ENCODE measurements around the gene IQGAP1. TPM values are rescaled to one million over a fixed set of nuclear protein-coding genes. Genes with fewer than 3 reads are reported as not detected.

Gene IQGAP1
- total and polyA plus RNA-seq, 4 donors = 9.2 to 50.1 (median 24.5) TPM

DNA sequence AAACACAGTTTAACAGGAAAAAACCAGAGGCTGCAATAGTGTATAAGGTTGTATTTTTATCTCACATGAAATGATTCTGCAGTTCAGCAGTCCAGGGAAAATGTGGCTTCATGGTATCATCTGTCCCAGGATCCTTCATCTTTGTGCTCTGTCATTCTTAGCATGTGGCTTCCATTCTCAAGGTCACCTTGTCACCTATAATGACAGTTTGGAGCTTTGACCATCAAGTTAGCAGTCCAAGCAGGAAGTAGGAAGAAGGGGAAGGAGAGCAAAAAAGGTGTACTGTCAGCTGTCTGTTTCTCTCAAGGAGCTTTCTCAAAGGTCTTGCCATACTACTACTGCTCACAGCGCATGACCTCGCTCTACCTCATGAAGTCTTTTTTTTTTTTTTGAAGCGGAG, 83.1 kb downstream of the IQGAP1 start (continued):
- TF ChIP-seq, protein P1, sequence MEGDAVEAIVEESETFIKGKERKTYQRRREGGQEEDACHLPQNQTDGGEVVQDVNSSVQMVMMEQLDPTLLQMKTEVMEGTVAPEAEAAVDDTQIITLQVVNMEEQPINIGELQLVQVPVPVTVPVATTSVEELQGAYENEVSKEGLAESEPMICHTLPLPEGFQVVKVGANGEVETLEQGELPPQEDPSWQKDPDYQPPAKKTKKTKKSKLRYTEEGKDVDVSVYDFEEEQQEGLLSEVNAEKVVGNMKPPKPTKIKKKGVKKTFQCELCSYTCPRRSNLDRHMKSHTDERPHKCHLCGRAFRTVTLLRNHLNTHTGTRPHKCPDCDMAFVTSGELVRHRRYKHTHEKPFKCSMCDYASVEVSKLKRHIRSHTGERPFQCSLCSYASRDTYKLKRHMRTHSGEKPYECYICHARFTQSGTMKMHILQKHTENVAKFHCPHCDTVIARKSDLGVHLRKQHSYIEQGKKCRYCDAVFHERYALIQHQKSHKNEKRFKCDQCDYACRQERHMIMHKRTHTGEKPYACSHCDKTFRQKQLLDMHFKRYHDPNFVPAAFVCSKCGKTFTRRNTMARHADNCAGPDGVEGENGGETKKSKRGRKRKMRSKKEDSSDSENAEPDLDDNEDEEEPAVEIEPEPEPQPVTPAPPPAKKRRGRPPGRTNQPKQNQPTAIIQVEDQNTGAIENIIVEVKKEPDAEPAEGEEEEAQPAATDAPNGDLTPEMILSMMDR (IDR thresholded peaks at IDR 0.05; ENCODE audit: low read depth, low read length, missing input control) = no peak
- TF ChIP-seq JUND (IDR thresholded peaks at IDR 0.05) (no peak), RXRA (IDR thresholded peaks at IDR 0.05) (no peak), TAF1 (conservative IDR thresholded peaks at IDR 0.05) (no peak), HNF4A (conservative IDR thresholded peaks at IDR 0.05) (no peak), FOXA2 (IDR thresholded peaks at IDR 0.05) (no peak), RAD21 (IDR thresholded peaks at IDR 0.05) (no peak)
- TF ChIP-seq, protein P2, sequence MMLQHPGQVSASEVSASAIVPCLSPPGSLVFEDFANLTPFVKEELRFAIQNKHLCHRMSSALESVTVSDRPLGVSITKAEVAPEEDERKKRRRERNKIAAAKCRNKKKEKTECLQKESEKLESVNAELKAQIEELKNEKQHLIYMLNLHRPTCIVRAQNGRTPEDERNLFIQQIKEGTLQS (IDR thresholded peaks at IDR 0.05) = no peak

DNA sequence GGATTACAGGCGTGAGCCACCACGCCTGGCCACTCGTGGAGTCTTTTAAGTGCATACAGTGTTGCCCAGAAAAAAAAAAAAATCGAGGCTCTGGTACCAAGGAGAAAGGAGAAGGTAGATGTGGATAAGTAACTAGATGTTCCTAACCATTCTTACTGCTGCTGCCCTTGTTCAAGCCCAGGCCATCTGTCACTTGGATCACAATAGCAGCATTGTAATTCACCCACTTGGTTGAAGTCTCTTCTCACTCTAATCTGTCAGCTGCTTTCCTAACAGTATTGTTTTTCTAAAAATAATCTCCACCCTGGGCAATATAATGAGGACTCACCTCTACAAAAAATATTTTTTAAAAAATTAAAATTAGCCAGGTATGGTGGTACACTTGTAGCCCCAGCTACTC, 83.7 kb downstream of the IQGAP1 start:
- 95% methylated on average over 4 of the region's 4 CpGs for WGBS
- no peaks in the 10 kb centered on the region for H3K27me3 ChIP-seq (ENCODE audit: control insufficient read depth in 4 of 4, insufficient read depth in 4 of 4, low read length in 3 of 4)
- no peak for DNase-seq (ENCODE audit: low spot score)
- H3K27ac ChIP-seq (ENCODE audit: low read depth in 1 of 2, low read length in 2 of 2) = no peak overlapping the region
- H3K9ac ChIP-seq (ENCODE audit: low read depth in 1 of 2, low read length in 2 of 2) = no peak overlapping the region
- no peak overlapping the region for H3K4me3 ChIP-seq (ENCODE audit: low read depth in 1 of 3, low read length in 3 of 3)
- peaks cover 0 to 19% (median 10%) of the 10 kb centered on the region in 4 donors for H3K36me3 ChIP-seq (ENCODE audit: control insufficient read depth in 4 of 4, insufficient read depth in 3 of 4, low read depth in 1 of 4, low read length in 3 of 4)
- TF ChIP-seq HNF4A (conservative IDR thresholded peaks at IDR 0.05) (no peak), RXRA (IDR thresholded peaks at IDR 0.05) (no peak), EGR1 (IDR thresholded peaks at IDR 0.05; ENCODE audit: low read depth in 2 of 2) (no peak), FOXA1 (IDR thresholded peaks at IDR 0.05) (no peak), JUND (IDR thresholded peaks at IDR 0.05) (no peak), SP1 (IDR thresholded peaks at IDR 0.05) (no peak)
- TF ChIP-seq, protein P3, sequence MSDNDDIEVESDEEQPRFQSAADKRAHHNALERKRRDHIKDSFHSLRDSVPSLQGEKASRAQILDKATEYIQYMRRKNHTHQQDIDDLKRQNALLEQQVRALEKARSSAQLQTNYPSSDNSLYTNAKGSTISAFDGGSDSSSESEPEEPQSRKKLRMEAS (IDR thresholded peaks at IDR 0.05) = no peak
- TF ChIP-seq, protein P1 (IDR thresholded peaks at IDR 0.05; ENCODE audit: low read depth, low read length, missing input control) = no peak
- H3K9me3 ChIP-seq (ENCODE audit: control insufficient read depth in 4 of 4, low read length in 3 of 4) = no peaks in the 10 kb centered on the region
- no peaks in the 10 kb centered on the region for H3K4me1 ChIP-seq (ENCODE audit: control insufficient read depth in 4 of 4, insufficient read depth in 4 of 4, low read length in 3 of 4)

DNA sequence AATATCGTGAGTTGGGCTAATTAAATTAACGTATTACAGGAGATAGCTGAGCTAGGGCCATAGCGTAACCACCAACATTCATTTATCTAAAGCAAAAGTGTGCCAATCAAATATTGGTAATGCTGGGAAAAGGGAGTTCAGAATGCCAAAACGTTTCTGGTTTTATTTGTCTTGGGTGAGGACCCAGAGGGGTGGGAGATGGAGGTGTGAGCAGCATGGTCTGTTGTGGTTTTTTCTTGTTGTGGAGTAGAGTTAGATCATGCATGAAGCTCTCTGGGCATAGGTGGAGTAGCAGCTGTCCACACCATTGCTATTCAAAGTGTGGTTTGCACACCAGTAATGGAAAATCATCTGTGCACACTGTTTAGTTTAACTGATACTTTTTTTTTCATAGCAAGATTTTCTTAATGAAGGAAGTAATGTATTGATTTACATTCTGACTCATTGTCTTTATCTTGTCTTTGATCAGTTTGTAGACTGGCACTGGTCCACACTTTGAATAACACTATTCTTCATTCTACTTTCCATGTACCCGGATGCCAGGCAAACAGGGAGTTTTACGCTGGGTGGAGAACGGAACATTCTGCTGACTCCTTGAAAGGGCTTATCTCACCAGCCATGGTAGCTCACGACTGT, 90.9 kb downstream of the IQGAP1 start:
- H3K9ac ChIP-seq (ENCODE audit: low read depth in 1 of 2, low read length in 2 of 2) = no peak overlapping the region
- H3K36me3 ChIP-seq (ENCODE audit: control insufficient read depth in 4 of 4, insufficient read depth in 3 of 4, low read depth in 1 of 4, low read length in 3 of 4) = peaks cover 0 to 18% (median 10%) of the 10 kb centered on the region in 4 donors
- DNase-seq (ENCODE audit: low spot score) = no peak
- H3K4me1 ChIP-seq (ENCODE audit: control insufficient read depth in 4 of 4, insufficient read depth in 4 of 4, low read length in 3 of 4) = peaks cover 0 to 9% (median under 1%) of the 10 kb centered on the region in 4 donors
- 71% methylated on average over 8 of the region's 8 CpGs for WGBS
- TF ChIP-seq EGR1 (IDR thresholded peaks at IDR 0.05; ENCODE audit: low read depth in 2 of 2) = no peak
- TF ChIP-seq, protein P4, sequence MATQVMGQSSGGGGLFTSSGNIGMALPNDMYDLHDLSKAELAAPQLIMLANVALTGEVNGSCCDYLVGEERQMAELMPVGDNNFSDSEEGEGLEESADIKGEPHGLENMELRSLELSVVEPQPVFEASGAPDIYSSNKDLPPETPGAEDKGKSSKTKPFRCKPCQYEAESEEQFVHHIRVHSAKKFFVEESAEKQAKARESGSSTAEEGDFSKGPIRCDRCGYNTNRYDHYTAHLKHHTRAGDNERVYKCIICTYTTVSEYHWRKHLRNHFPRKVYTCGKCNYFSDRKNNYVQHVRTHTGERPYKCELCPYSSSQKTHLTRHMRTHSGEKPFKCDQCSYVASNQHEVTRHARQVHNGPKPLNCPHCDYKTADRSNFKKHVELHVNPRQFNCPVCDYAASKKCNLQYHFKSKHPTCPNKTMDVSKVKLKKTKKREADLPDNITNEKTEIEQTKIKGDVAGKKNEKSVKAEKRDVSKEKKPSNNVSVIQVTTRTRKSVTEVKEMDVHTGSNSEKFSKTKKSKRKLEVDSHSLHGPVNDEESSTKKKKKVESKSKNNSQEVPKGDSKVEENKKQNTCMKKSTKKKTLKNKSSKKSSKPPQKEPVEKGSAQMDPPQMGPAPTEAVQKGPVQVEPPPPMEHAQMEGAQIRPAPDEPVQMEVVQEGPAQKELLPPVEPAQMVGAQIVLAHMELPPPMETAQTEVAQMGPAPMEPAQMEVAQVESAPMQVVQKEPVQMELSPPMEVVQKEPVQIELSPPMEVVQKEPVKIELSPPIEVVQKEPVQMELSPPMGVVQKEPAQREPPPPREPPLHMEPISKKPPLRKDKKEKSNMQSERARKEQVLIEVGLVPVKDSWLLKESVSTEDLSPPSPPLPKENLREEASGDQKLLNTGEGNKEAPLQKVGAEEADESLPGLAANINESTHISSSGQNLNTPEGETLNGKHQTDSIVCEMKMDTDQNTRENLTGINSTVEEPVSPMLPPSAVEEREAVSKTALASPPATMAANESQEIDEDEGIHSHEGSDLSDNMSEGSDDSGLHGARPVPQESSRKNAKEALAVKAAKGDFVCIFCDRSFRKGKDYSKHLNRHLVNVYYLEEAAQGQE (IDR thresholded peaks at IDR 0.05) = no peak
- TF ChIP-seq, protein P1 (IDR thresholded peaks at IDR 0.05; ENCODE audit: low read depth, low read length, missing input control) = no peak
- TF ChIP-seq JUND (IDR thresholded peaks at IDR 0.05) = no peak
- no peak for TF ChIP-seq HNF4G (IDR thresholded peaks at IDR 0.05)
- TF ChIP-seq TAF1 (conservative IDR thresholded peaks at IDR 0.05) = no peak
- TF ChIP-seq SP1 (IDR thresholded peaks at IDR 0.05) = no peak
- no peak for TF ChIP-seq FOXA2 (IDR thresholded peaks at IDR 0.05)
- TF ChIP-seq HNF4A (conservative IDR thresholded peaks at IDR 0.05) = no peak
- TF ChIP-seq RAD21 (IDR thresholded peaks at IDR 0.05) = no peak
- TF ChIP-seq RXRA (IDR thresholded peaks at IDR 0.05) = no peak
- TF ChIP-seq, protein P2 (IDR thresholded peaks at IDR 0.05) = no peak
- TF ChIP-seq NR2F2 (IDR thresholded peaks at IDR 0.05) = no peak
- H3K27ac ChIP-seq (ENCODE audit: low read depth in 1 of 2, low read length in 2 of 2) = no peak overlapping the region
- H3K27me3 ChIP-seq (ENCODE audit: control insufficient read depth in 4 of 4, insufficient read depth in 4 of 4, low read length in 3 of 4) = no peaks in the 10 kb centered on the region
- no peak overlapping the region for H3K4me3 ChIP-seq (ENCODE audit: low read depth in 1 of 3, low read length in 3 of 3)
- no peaks in the 10 kb centered on the region for H3K9me3 ChIP-seq (ENCODE audit: control insufficient read depth in 4 of 4, low read length in 3 of 4)

Measured in liver (tissue), 9 donors.